Measurements from ENCODE around the gene TMEM98.
"Not testable (repeated sequence)": the region's sequence is repeated elsewhere in the genome, so short reads cannot be mapped to it uniquely, and the experiment has no call there.

The TMEM98 gene

GRCh38 chr17:32916134-32916533, 11.8 kb upstream of the TMEM98 start:
- no peak for DNase-seq

GRCh38 chr17:32917081-32917480, 10.9 kb upstream of the TMEM98 start:
- no peak for DNase-seq

GRCh38 chr17:32917842-32918241, 10.1 kb upstream of the TMEM98 start:
- no peak for DNase-seq

- peak in 1 of 2 experiments; percentile 15 for DNase-seq
Measured at GRCh38 chr17:32919876-32920275, 8.1 kb upstream of the TMEM98 start.

GRCh38 chr17:32920293-32920692, 7.7 kb upstream of the TMEM98 start:
- DNase-seq, result no peak

GRCh38 chr17:32921017-32921416, 6.9 kb upstream of the TMEM98 start:
- DNase-seq, result peak in 1 of 2 experiments; percentile 25

GRCh38 chr17:32923905-32924304, 4.0 kb upstream of the TMEM98 start:
- DNase-seq, result peak in 1 of 2 experiments; percentile 21

GRCh38 chr17:32926183-32926582, 1.8 kb upstream of the TMEM98 start:
- no peak for DNase-seq

GRCh38 chr17:32926789-32927188, 1.2 kb upstream of the TMEM98 start:
- DNase-seq, result not testable (repeated sequence)

GRCh38 chr17:32927201-32927723, 691 bp upstream of the TMEM98 start:
- DNase-seq, result no peak

- no peak for DNase-seq
Measured at GRCh38 chr17:32928586-32929535, 908 bp downstream of the TMEM98 start.

GRCh38 chr17:32929588-32929987, 1.6 kb downstream of the TMEM98 start:
- no peak for DNase-seq

- DNase-seq, result no peak
Measured at GRCh38 chr17:32930512-32930911, 2.6 kb downstream of the TMEM98 start.

GRCh38 chr17:32931686-32932085, 3.7 kb downstream of the TMEM98 start:
- DNase-seq, result no peak

GRCh38 chr17:32933881-32934280, 5.9 kb downstream of the TMEM98 start:
- no peak for DNase-seq

GRCh38 chr17:32935726-32936125, 7.8 kb downstream of the TMEM98 start:
- no peak for DNase-seq

GRCh38 chr17:32936186-32936893, 8.4 kb downstream of the TMEM98 start:
- DNase-seq, result no peak

- DNase-seq, result peak; percentile 80 to 90
Measured at GRCh38 chr17:32936894-32937500, 9.0 kb downstream of the TMEM98 start.

GRCh38 chr17:32940706-32941390, 12.9 kb downstream of the TMEM98 start:
- DNase-seq, result peak in 1 of 2 experiments; percentile 15

GRCh38 chr17:32941419-32942032, 13.6 kb downstream of the TMEM98 start:
- no peak for DNase-seq

- DNase-seq, result no peak
Measured at GRCh38 chr17:32943206-32943605, 15.3 kb downstream of the TMEM98 start.

- no peak for DNase-seq
Measured at GRCh38 chr17:32943647-32944191, 15.8 kb downstream of the TMEM98 start.

All from NCI-H526 (cell line).